ENCODE measurements around the gene ARMC7.
"Not testable (repeated sequence)": the region's sequence is repeated elsewhere in the genome, so short reads cannot be mapped to it uniquely, and the experiment has no call there.

ARMC7 gene
- 4.4 to 6.4 reads per million in 2 donors for total RNA-seq

GRCh38 chr17:75109407-75110233 lies at the start of gene ARMC7:
Gene ARMC7 (plus strand): TSS chr17:75109969. CDS start chr17:75110289, 320 bp downstream.
- peak; percentile 83 to 89 (median 87) for DNase-seq

GRCh38 chr17:75060434-75061054 lies 49.2 kb upstream of the ARMC7 start:
- DNase-seq, result no peak

- DNase-seq, result no peak
Measured at GRCh38 chr17:75061055-75061438, 48.7 kb upstream of the ARMC7 start.

GRCh38 chr17:75061618-75062017 lies 48.2 kb upstream of the ARMC7 start:
- no peak for DNase-seq

GRCh38 chr17:75063201-75063600 lies 46.6 kb upstream of the ARMC7 start:
- DNase-seq, result no peak

GRCh38 chr17:75063626-75064025 lies 46.1 kb upstream of the ARMC7 start:
- DNase-seq, result no peak

GRCh38 chr17:75064040-75064439 lies 45.7 kb upstream of the ARMC7 start:
- DNase-seq, result no peak

- no peak for DNase-seq
Measured at GRCh38 chr17:75064460-75064859, 45.3 kb upstream of the ARMC7 start.

GRCh38 chr17:75064867-75065561 lies 44.8 kb upstream of the ARMC7 start:
- DNase-seq, result no peak

- DNase-seq, result no peak
Measured at GRCh38 chr17:75065562-75066151, 44.1 kb upstream of the ARMC7 start.

GRCh38 chr17:75067856-75068255 lies 41.9 kb upstream of the ARMC7 start:
- peak in 1 of 5 experiments; percentile 88 for DNase-seq

GRCh38 chr17:75068750-75069149 lies 41.0 kb upstream of the ARMC7 start:
- no peak for DNase-seq

GRCh38 chr17:75069783-75070182 lies 40.0 kb upstream of the ARMC7 start:
- peak in 1 of 5 experiments; percentile 34 for DNase-seq

- DNase-seq, result not testable (repeated sequence)
Measured at GRCh38 chr17:75071478-75072271, 38.1 kb upstream of the ARMC7 start.

- not testable (repeated sequence) for DNase-seq
Measured at GRCh38 chr17:75072909-75073308, 36.9 kb upstream of the ARMC7 start.

- DNase-seq, result no peak
Measured at GRCh38 chr17:75073618-75074047, 36.1 kb upstream of the ARMC7 start.

GRCh38 chr17:75074532-75074931 lies 35.2 kb upstream of the ARMC7 start:
- no peak for DNase-seq

- DNase-seq, result no peak
Measured at GRCh38 chr17:75075597-75076336, 34.0 kb upstream of the ARMC7 start.

GRCh38 chr17:75077072-75077495 lies 32.7 kb upstream of the ARMC7 start:
- DNase-seq, result no peak

GRCh38 chr17:75077496-75078283 lies 32.1 kb upstream of the ARMC7 start:
- DNase-seq, result peak in 4 of 5 experiments; percentile 13 to 80 (median 24)

All from T-helper 2 cell (primary cell).